ENCODE results near the gene GMEB1.
"Not testable (repeated sequence)": the region's sequence is repeated elsewhere in the genome, so short reads cannot be mapped to it uniquely, and the experiment has no call there.

GMEB1 gene

DNA sequence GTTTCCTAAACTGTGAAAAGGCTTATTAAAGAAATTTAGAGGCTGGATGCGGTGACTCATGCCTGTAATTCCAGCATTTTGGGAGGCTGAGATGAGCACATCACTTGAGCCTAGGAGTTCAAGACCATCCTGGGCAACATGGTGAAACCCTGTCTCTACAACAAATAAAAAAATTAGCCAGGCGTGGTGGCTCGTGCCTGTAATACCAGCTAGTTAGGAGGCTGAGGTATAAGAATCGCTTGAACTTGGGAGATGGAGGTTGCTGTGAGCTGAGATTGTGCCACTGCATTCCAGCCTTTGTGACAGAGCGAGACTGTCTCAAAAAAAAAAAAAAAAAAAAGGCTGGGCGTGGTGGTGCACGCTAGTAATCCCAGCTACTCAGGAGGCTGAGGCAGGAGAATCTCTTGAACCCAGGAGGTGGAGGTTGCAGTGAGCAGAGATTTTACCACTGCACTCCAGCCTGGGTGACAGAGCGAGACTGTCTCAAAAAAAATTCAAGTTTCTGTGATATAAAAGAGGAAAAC, 82.2 kb downstream of the GMEB1 start:
- not testable (repeated sequence) for DNase-seq (ENCODE audit: low spot score)

DNA sequence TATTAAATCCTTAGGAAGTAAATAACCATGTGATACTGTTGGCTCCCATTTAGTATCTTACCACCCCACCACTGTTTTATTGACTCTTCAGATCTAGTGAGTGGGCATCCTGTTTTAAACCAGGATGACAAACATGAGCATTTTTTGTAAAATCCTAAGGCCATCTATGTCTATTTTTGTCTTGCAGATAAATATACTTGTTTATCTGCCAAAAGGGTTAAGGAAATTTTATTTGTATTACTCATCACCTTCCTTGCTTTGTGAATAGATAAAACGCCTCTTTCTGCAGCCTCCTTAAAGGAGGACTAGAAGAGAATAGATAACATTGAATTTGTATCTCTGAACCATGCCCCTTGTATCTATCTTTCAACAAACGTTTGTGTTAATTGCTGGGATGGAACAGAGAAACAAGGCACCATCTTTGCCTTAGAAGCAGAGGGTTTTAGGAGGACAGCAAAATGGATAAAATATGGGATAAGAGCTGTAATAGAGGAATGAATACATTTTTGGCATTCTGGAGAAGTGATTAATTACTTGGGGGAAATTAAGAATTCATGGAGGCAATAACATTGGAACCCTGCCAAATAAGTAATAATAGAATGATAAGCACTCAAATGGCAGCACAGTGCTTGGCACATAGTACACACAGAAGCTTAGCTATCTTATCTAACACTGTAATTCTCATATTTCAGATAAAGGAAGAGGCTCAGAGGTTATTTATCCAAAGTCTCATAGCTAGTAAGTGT, 82.9 kb downstream of the GMEB1 start:
- no peak for DNase-seq (ENCODE audit: low spot score)

DNA sequence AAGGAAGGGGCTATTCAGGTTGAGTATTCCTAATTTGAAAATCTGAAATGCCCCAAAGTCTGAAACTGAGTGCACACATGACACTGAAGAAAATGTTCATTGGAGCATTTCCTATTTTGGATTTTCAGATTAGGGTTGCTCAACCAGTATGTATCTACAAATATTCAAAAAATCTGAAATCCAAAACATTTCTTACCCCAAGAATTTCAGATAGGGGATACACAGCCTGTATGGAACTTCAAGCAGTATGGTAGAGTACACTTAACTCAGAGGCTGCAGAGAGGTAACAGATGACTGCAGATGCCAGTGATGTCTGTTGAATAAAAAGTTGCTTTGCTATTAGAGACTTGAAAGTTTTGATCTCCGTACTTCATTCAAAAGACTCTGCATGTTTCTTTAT, 87.1 kb downstream of the GMEB1 start:
- no peak for DNase-seq (ENCODE audit: low spot score)

GRCh38 chr1:28756846-28757245, 88.3 kb downstream of the GMEB1 start:
- no peak for DNase-seq (ENCODE audit: low spot score)

DNA sequence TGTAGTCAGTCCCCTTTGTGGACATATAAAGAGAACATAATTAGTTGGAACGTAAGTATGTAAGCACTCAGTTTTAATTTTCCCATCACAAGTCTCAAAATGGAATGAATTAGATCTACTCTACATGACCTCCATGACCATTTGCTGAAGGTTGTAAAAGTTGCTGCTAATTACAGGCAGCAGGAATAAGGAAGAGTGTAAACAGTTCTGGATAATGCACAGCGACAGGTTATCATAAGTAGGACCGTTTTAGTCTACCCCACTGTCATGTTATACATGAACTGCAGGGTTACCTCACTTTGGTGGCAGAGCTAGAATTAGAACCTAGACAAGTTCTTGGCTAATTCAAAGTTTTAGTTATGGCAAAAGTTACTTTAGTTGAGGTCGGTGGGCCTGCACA, 89.8 kb downstream of the GMEB1 start:
- DNase-seq (ENCODE audit: low spot score): no peak

- DNase-seq (ENCODE audit: low spot score): no peak
These were observed 90.7 kb downstream of the GMEB1 start for GRCh38 chr1:28759257-28759656.

DNA sequence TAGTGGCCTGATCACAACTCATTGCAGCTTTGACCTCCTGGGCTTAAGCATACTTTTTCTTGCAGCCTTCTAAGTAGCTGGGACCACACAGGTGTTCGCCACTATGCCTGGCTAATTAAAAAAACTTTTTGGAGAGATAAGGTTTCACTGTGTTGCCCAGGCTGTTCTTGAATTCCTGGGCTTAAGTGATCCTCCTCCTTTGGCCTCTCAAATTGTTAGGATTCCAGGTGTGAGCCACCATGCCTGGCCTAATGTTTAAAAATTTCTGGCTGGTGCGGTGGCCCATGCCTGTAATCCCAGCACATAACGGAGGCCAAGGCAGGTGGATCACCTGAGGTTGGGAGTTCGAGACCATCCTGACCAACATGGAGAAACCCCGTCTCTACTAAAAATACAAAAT, 92.6 kb downstream of the GMEB1 start:
- no peak for DNase-seq (ENCODE audit: low spot score)

DNA sequence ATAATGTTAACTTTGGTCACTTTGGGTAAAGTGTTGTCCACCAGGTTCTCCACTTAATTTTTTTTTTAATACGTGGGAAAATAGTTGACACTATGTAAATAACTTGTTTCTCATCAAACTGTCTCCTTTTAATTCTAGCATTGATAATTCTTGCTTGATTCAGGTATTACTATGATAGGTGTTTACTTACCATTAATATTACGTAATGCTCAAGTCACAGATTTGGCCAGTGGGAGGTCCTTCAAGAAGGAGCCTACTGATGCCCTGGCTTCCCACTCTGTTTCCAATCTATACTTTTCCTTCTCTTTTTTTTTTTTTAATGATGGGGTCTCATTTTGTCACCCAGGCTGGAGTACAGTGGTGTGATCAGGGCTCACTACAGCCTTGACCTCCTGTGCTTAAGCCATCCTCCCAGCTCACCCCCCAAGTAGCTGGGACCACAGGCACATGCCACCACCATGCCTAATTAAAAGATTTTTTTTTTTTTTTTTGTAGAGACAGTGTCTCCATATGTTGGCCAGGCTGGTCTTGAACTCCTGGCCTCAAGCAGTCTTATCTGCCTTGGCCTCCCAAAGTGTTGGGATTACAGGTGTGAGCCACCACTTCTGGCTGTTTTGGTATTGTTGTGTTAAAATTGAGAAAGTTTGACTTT, 98.1 kb downstream of the GMEB1 start:
- DNase-seq (ENCODE audit: low spot score): no peak

All from SW480 (cell line).